PC-9 (cell line): ENCODE data around the gene AKIRIN2. TPM values are rescaled to one million over a fixed set of nuclear protein-coding genes. Genes with fewer than 3 reads are reported as not detected.

Experiments used
- BruUV-seq: library from RNA; stranded (reverse); fragments of 400-500 nt; replicated peaks from 2 replicates; lab custom pipeline; 2021; lab: Mats Ljungman, UMichigan
- CTCF ChIA-PET: fragments of 300-600 bp; sonication (Branson Sonifier 250); formaldehyde crosslinking; loops from one replicate; lab custom pipeline; 2022; ENCODE audit warnings: antibody characterized with exemption; lab: Charles Lee
- POLR2A ChIA-PET: fragments of 300-600 bp; sonication (Branson Sonifier 250); formaldehyde crosslinking; loops from one replicate; lab custom pipeline; 2022; ENCODE audit warnings: antibody characterized with exemption; ENCODE audit not compliant: unreplicated experiment; lab: Charles Lee
- DNase-seq, 2 experiments: peaks; one replicate each; pipeline versions ENCODE4 v3.0.0 to v3.0.0-alpha.2; 2015 to 2022; ENCODE audit warnings: mixed read lengths in 1 of 2
- H2AFZ ChIP-seq: fragments of 200-600 bp; sonication (generic); 2 replicates; pipeline ENCODE4 v1.8.1; 2017; ENCODE audit warnings: antibody characterized with exemption
- H3F3A ChIP-seq: fragments of 200-600 bp; sonication (generic); 2 replicates; pipeline ENCODE4 v1.8.1; 2017; ENCODE audit warnings: antibody characterized with exemption, mild to moderate bottlenecking, low read depth; ENCODE audit not compliant: insufficient read depth
- H3K27ac ChIP-seq: fragments of 200-600 bp; sonication (generic); 2 replicates; pipeline ENCODE4 v1.6.1; 2016; ENCODE audit warnings: mixed run types
- H3K27me3 ChIP-seq: fragments of 200-600 bp; sonication (generic); 2 replicates; pipeline ENCODE4 v1.6.1; 2016; ENCODE audit warnings: low read depth, mixed run types; ENCODE audit not compliant: insufficient read depth
- H3K36me3 ChIP-seq: fragments of 200-600 bp; sonication (generic); 2 replicates; pipeline ENCODE4 v1.6.1; 2016; ENCODE audit warnings: low read depth, mixed run types
- H3K4me1 ChIP-seq: fragments of 200-600 bp; sonication (generic); replicated peaks from 2 replicates; pipeline ENCODE4 v1.6.1; 2016; ENCODE audit warnings: mixed run types; ENCODE audit not compliant: insufficient read depth
- H3K4me2 ChIP-seq: fragments of 200-600 bp; sonication (generic); 2 replicates; pipeline ENCODE4 v1.6.1; 2017; ENCODE audit warnings: mixed run types
- H3K4me3 ChIP-seq: fragments of 200-600 bp; sonication (generic); 2 replicates; pipeline ENCODE4 v1.6.1; 2016; ENCODE audit warnings: mixed run types
- H3K79me2 ChIP-seq: fragments of 200-600 bp; sonication (generic); 2 replicates; pipeline ENCODE4 v1.6.1; 2017; ENCODE audit warnings: low read depth, mixed run types
- H3K9me2 ChIP-seq: fragments of 200-600 bp; sonication (generic); 2 replicates; pipeline ENCODE4 v1.8.1; 2017; ENCODE audit warnings: mild to moderate bottlenecking; ENCODE audit not compliant: insufficient read depth
- H3K9me3 ChIP-seq: fragments of 200-600 bp; sonication (generic); 2 replicates; pipeline ENCODE4 v1.8.1; 2016; ENCODE audit warnings: low read depth; ENCODE audit not compliant: insufficient read depth
- H4K20me1 ChIP-seq: fragments of 200-600 bp; sonication (generic); 2 replicates; pipeline ENCODE4 v1.8.1; 2017; ENCODE audit not compliant: insufficient read depth
- CTCF ChIP-seq: fragments of 200-600 bp; sonication (generic); conservative IDR thresholded peaks from 2 replicates; pipeline ENCODE4 v1.6.1; 2017; ENCODE audit warnings: mixed run types, antibody characterized with exemption, mild to moderate bottlenecking, moderate library complexity
- EZH2 ChIP-seq: fragments of 200-600 bp; sonication (generic); IDR thresholded peaks from 2 replicates; pipeline ENCODE4 v1.8.0; 2017; ENCODE audit warnings: antibody characterized with exemption, low read depth
- intact Hi-C: fragments of 100-400 bp; cut with micrococcal nuclease; formaldehyde crosslinking; loops from one replicate; pipeline ENCODE4 v1.10.0; 2022; ENCODE audit not compliant: unreplicated experiment
- total RNA-seq: library from RNA; stranded (reverse); gene quantifications from 2 replicates; pipeline ENCODE4 v1.2.3, GENCODE V29; 2021

Gene AKIRIN2
- total RNA-seq, 1 experiment from 2014 or later = 48.3 TPM

- Histone ChIP-seq H3K9me3 (no peaks in the 10 kb centered on the region), H3K27ac (no peak overlapping the region), H3K79me2 (no peaks in the 10 kb centered on the region), H2AFZ (no peak overlapping the region), H3K4me1 (no peaks in the 10 kb centered on the region), H3K9me2 (no peaks in the 10 kb centered on the region), H3K4me3 (no peak overlapping the region), H3K27me3 (no peaks in the 10 kb centered on the region), H4K20me1 (no peaks in the 10 kb centered on the region), H3K36me3 (no peaks in the 10 kb centered on the region), H3K4me2 (no peak overlapping the region), H3F3A (no peaks in the 10 kb centered on the region)
- POLR2A ChIA-PET = no interaction called here
- no TSS peak for BruUV-seq
- TF ChIP-seq CTCF = no peak
- TF ChIP-seq EZH2 = no peak
- DNase-seq = no peak
- CTCF ChIA-PET = no interaction called here
- intact Hi-C loops = no loop called here
Measured at GRCh38 chr6:87743454-87743853, 41.4 kb upstream of the AKIRIN2 start.

- no peak overlapping the region for H3K27ac ChIP-seq
- intact Hi-C loops = no loop called here
- H3K9me2 ChIP-seq = no peaks in the 10 kb centered on the region
- no peaks in the 10 kb centered on the region for H3K4me1 ChIP-seq
- CTCF ChIA-PET = no interaction called here
- H3K9me3 ChIP-seq = no peaks in the 10 kb centered on the region
- POLR2A ChIA-PET = no interaction called here
- H3K27me3 ChIP-seq = no peaks in the 10 kb centered on the region
- no peak overlapping the region for H2AFZ ChIP-seq
- no peaks in the 10 kb centered on the region for H3K36me3 ChIP-seq
- TF ChIP-seq EZH2 (no peak), CTCF (no peak)
- no peaks in the 10 kb centered on the region for H3F3A ChIP-seq
- no peak overlapping the region for H3K4me3 ChIP-seq
- H3K4me2 ChIP-seq = no peak overlapping the region
- no peaks in the 10 kb centered on the region for H3K79me2 ChIP-seq
- no TSS peak for BruUV-seq
- H4K20me1 ChIP-seq = no peaks in the 10 kb centered on the region
- no peak for DNase-seq
Measured at GRCh38 chr6:87742106-87742505, 40.1 kb upstream of the AKIRIN2 start.

- intact Hi-C loops = no loop called here
- H3K27ac ChIP-seq = no peak overlapping the region
- H3K9me2 ChIP-seq = no peaks in the 10 kb centered on the region
- no peak for TF ChIP-seq CTCF
- TF ChIP-seq EZH2 = no peak
- H3K27me3 ChIP-seq = no peaks in the 10 kb centered on the region
- H2AFZ ChIP-seq = no peak overlapping the region
- no peaks in the 10 kb centered on the region for H3K9me3 ChIP-seq
- no peak overlapping the region for H3K4me2 ChIP-seq
- BruUV-seq = no TSS peak
- no peaks in the 10 kb centered on the region for H3K4me1 ChIP-seq
- H3F3A ChIP-seq = no peaks in the 10 kb centered on the region
- H3K4me3 ChIP-seq = no peak overlapping the region
- ChIA-PET POLR2A (no interaction called here), CTCF (interaction anchor here (0.6 kb wide), 1 partner anchor 510 kb away, joined by 3 read pairs; no protein-coding TSS in a partner anchor)
- DNase-seq = no peak
- H3K36me3 ChIP-seq = no peaks in the 10 kb centered on the region
- no peaks in the 10 kb centered on the region for H4K20me1 ChIP-seq
- H3K79me2 ChIP-seq = no peaks in the 10 kb centered on the region
Measured at GRCh38 chr6:87741001-87741650, 39.1 kb upstream of the AKIRIN2 start.
